ENCODE results near the gene MCTP1. TPM values are rescaled to one million over a fixed set of nuclear protein-coding genes. Genes with fewer than 3 reads are reported as not detected.
"Not testable (repeated sequence)": the region's sequence is repeated elsewhere in the genome, so short reads cannot be mapped to it uniquely, and the experiment has no call there.

Gene MCTP1
- total RNA-seq, 1 donor from 2014 or later = 7.8 TPM

DNA sequence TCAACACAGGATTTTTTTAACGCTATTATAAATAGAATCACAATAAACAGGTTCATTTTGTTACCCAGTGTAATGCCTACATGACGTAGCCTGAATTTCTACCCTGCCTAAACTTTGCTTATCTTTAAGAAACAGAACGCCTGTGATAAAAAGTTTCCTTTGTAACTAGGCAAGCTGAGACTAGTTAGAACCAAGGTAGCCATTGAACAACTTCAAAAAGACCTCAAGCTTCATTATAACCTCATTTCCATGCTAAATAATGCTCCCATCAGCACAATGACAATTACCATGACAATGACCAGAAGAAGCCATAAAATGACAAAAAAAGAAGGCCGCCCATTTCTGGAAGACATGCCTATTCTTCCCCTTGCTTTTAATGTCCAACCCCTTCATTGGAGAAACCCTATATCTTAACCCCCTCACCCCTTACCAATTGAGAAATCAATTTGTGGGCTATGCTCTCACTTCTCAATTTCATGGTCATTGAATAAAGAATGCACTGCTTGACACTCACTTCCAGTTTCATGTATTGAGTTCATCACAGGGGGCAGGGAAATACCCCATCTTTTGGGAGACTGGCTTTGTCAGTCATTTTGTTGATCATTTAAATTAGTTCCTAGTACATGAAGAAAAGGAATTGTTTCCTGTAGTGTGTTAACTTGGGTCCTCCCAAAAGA, 276.8 kb downstream of the MCTP1 start:
- intact Hi-C loops (cut with micrococcal nuclease) = no loop called here
- peaks cover 6% of the 10 kb centered on the region for H3K36me3 ChIP-seq
- H3K4me3 ChIP-seq = no peak overlapping the region
- H3K9me3 ChIP-seq (replicated peaks) = peaks cover 38% of the 10 kb centered on the region
- H3K27ac ChIP-seq (replicated peaks) = no peak overlapping the region
- no peaks in the 10 kb centered on the region for H3K27me3 ChIP-seq (ENCODE audit: low read depth)
- no peak for DNase-seq
- H3K4me1 ChIP-seq = no peaks in the 10 kb centered on the region
- TF ChIP-seq, protein P1, sequence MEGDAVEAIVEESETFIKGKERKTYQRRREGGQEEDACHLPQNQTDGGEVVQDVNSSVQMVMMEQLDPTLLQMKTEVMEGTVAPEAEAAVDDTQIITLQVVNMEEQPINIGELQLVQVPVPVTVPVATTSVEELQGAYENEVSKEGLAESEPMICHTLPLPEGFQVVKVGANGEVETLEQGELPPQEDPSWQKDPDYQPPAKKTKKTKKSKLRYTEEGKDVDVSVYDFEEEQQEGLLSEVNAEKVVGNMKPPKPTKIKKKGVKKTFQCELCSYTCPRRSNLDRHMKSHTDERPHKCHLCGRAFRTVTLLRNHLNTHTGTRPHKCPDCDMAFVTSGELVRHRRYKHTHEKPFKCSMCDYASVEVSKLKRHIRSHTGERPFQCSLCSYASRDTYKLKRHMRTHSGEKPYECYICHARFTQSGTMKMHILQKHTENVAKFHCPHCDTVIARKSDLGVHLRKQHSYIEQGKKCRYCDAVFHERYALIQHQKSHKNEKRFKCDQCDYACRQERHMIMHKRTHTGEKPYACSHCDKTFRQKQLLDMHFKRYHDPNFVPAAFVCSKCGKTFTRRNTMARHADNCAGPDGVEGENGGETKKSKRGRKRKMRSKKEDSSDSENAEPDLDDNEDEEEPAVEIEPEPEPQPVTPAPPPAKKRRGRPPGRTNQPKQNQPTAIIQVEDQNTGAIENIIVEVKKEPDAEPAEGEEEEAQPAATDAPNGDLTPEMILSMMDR (IDR thresholded peaks at IDR 0.05; ENCODE audit: borderline replicate concordance) = no peak

DNA sequence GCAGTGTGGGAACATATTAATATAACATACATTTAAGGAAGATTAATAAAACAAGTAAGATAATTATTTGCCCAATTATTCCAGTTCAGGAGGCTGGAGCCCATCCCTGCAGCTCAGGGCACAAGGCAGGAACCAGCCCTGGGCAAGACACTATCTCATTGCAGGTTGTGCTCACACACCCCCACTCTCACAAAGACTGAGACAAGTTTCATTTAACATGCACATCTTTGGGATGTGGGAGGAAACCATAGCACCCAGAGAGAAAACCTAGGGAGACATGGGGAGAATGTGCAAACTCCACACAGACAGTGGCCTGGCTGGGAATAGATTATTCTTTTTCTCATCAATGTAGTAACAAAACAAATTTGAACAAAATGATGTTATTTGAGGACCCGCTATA, 279.1 kb downstream of the MCTP1 start:
- intact Hi-C loops (cut with micrococcal nuclease) = no loop called here
- no peaks in the 10 kb centered on the region for H3K27me3 ChIP-seq (ENCODE audit: low read depth)
- no peaks in the 10 kb centered on the region for H3K4me1 ChIP-seq
- H3K4me3 ChIP-seq = no peak overlapping the region
- TF ChIP-seq, protein P1 (IDR thresholded peaks at IDR 0.05; ENCODE audit: borderline replicate concordance) = no peak
- H3K36me3 ChIP-seq = peaks cover 6% of the 10 kb centered on the region
- no peak overlapping the region for H3K27ac ChIP-seq (replicated peaks)
- DNase-seq = no peak
- H3K9me3 ChIP-seq (replicated peaks) = peaks cover 47% of the 10 kb centered on the region

DNA sequence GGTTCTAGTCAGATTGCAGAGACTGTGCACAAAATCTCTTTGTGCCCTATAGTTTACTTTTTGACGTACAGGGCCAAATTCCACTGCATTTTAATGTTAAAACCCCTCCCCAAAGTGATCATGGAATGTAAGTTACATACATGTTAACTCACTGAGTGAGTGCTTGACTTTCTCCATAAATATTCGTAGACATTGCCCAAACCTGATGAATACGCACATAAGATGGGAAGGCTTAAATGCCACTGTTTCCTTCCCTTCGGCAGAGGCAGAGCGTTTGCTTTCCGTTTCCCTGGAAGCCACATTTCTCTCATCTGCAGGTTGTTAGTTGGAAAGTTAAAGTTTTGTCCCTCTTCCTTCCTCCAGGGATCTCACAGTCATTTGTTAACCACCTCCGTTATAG, 286.2 kb downstream of the MCTP1 start:
- H3K9me3 ChIP-seq (replicated peaks) = peaks cover 19% of the 10 kb centered on the region
- H3K27ac ChIP-seq (replicated peaks) = no peak overlapping the region
- no peak overlapping the region for H3K4me3 ChIP-seq
- TF ChIP-seq, protein P1 (IDR thresholded peaks at IDR 0.05; ENCODE audit: borderline replicate concordance) = no peak
- intact Hi-C loops (cut with micrococcal nuclease) = no loop called here
- H3K4me1 ChIP-seq = no peaks in the 10 kb centered on the region
- no peaks in the 10 kb centered on the region for H3K27me3 ChIP-seq (ENCODE audit: low read depth)
- H3K36me3 ChIP-seq = no peaks in the 10 kb centered on the region
- DNase-seq = no peak

DNA sequence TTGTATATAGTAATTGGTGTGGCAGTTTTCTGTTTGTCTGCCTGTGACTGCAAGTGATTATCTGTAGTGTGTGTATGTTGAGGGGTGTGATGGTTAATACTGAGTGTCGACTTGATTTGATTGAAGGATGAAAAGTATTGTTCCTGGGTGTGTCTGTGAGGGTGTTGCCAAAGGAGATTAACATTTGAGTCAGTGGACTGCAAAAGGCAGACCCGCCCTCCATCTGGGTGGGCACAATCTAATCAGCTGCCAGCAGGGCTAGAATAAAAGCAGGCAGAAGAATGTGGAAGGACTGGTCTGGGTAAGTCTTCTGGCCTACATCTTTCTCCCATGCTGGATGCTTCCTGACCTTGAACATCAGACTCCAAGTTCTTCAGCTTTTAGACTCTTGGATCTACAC, 290.4 kb downstream of the MCTP1 start:
- H3K36me3 ChIP-seq; intact Hi-C loops (cut with micrococcal nuclease); H3K9me3 ChIP-seq (replicated peaks); H3K4me1 ChIP-seq; H3K4me3 ChIP-seq; DNase-seq; H3K27ac ChIP-seq (replicated peaks); H3K27me3 ChIP-seq (ENCODE audit: low read depth): not testable (repeated sequence)

DNA sequence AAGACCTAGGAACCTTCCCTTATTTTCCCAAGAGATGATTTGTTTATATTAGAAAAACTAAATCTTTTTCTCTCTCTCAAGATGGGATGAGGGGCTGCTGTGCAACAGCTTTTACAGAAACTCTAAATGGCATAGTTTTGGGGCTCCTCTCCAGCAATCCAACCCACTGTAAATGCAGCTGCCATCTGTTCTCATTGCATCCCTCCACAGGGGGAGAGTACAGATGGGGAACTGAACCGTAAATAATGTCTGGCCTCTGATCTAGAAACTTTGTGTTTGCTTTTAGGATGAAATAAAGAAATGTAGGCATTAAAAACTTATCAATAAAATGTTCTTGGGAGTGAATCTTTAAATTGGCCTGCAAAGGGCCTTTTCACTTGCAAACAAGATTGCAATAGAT, 291.4 kb downstream of the MCTP1 start:
- no peaks in the 10 kb centered on the region for H3K27me3 ChIP-seq (ENCODE audit: low read depth)
- no peaks in the 10 kb centered on the region for H3K36me3 ChIP-seq
- DNase-seq = no peak
- H3K9me3 ChIP-seq (replicated peaks) = no peaks in the 10 kb centered on the region
- TF ChIP-seq, protein P1 (IDR thresholded peaks at IDR 0.05; ENCODE audit: borderline replicate concordance) = no peak
- no peak overlapping the region for H3K4me3 ChIP-seq
- H3K4me1 ChIP-seq = no peaks in the 10 kb centered on the region
- H3K27ac ChIP-seq (replicated peaks) = no peak overlapping the region
- intact Hi-C loops (cut with micrococcal nuclease) = no loop called here

DNA sequence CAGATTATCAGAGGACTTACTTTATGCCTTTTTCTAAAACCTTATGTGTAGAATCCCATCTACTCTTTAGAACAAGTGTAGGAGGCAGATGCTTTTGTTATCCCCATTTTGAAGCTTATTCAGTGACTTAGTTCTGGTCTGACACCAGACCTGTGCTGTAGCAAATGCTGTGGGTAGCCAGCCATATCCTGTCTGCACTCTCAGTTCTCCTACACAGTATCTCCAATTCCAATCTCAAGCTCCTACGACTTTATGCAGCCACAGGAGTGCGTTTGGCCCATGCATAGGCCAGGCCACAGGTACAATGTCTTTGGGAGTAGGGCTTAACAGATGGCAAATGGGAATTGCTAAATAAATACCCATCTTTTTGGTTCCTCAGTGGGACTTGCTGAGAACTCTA, 292.6 kb downstream of the MCTP1 start:
- H3K27ac ChIP-seq (replicated peaks) = no peak overlapping the region
- intact Hi-C loops (cut with micrococcal nuclease) = no loop called here
- H3K27me3 ChIP-seq (ENCODE audit: low read depth) = no peaks in the 10 kb centered on the region
- DNase-seq = no peak
- no peaks in the 10 kb centered on the region for H3K4me1 ChIP-seq
- no peaks in the 10 kb centered on the region for H3K36me3 ChIP-seq
- no peaks in the 10 kb centered on the region for H3K9me3 ChIP-seq (replicated peaks)
- TF ChIP-seq, protein P1 (IDR thresholded peaks at IDR 0.05; ENCODE audit: borderline replicate concordance) = no peak
- no peak overlapping the region for H3K4me3 ChIP-seq

Measured in left ventricle myocardium inferior (tissue), 1 donor.